Measurements from ENCODE around the gene NTRK3.

GRCh38 chr15:88015228-88015860 lies 241.2 kb downstream of the NTRK3 start:
- TF ChIP-seq CTCF (conservative IDR thresholded peaks at IDR 0.05; ENCODE audit: low read length) (no peak), EZH2phosphoT487 (IDR thresholded peaks at IDR 0.05; ENCODE audit: borderline replicate concordance) (no peak)

Measured in Loucy (cell line).